HG02943 (cell line): ENCODE data around the gene ALS2.
"Not testable (repeated sequence)": the region's sequence is repeated elsewhere in the genome, so short reads cannot be mapped to it uniquely, and the experiment has no call there.

ENCODE experiments used
- ATAC-seq: cut with Tn5 transposase; IDR thresholded peaks from one replicate; pipeline ENCODE4 v1.9.1; 2021; ENCODE audit warnings: mild to moderate bottlenecking, low read depth, moderate library complexity; ENCODE audit not compliant: unreplicated experiment

Gene ALS2

DNA sequence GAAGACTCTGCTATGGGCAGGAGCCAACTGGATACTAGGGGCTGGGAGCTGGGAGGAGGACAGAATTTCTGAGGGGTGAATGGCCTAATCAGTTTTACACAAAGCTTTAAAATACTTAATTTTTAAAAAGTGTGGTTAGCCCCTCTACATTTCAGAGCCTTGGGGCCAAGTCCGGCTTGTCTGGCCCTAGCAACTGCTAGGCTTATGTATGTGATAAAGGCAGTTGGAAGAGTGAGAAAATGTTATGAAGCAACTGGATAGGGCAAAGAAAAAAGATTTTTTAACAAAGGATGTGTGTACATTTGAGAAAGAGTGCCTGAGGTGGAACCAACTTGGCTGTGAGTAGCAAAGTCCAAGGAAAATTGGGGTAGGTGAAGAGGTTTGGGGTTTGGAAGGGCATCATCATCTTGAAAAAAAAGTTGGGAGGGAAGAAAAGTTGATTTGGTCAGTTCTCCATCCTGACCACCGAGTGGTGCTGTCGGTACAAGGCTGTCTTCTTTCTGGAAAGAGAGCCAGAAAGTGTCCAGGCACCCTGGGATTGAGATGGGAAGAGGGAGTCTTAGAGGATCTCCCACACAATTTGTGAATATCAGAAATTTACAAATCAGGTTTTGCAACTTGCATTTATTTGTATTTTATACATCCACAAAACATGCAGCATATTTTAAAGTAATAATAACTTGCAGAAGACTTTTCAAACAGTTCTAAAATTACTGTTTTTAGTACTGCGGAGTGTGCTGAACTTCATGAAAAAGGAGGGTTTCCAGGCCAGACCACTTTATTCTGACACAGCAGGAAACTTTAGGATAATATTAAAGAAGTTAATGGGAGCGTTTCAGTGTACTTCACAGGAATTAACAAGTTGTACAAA, 15.1 kb upstream of the ALS2 start:
- no peak for ATAC-seq

DNA sequence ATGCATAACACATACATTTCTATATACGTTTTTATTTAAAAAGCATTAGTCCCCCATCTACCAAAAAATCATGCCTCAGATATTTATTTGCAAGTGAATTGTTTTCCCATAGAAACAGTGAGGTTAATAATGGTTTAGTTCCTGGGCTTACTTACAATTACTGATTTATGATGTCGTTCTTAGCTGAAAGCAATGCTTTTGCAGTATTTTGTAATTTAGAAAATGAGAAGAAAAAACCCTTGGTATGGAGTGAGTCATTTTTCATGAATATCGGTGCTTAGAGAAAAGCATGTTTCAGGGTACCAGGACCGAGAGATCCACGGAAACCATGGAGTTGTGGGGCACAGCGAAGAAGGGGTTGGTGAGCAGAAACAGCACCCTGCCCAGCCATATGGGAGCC, 13.6 kb upstream of the ALS2 start:
- ATAC-seq: no peak

DNA sequence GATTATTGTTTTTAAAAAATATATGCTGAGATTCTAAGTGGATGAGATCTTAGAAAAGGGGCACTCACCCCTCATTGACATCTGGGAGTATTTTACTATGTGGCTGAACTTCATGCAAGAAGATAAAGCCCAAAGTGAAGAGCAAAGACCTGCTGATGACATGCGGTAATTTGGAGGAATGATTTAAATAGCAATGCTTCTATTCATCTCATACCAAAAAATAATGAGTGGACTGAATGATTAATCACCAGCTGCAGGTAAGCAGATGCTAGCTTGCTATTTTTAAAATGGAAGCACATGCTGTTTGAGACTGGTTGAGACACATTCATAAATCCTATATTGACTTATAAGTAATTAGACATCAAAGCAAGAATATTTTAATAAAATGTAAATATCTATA, 12.9 kb upstream of the ALS2 start:
- no peak for ATAC-seq

DNA sequence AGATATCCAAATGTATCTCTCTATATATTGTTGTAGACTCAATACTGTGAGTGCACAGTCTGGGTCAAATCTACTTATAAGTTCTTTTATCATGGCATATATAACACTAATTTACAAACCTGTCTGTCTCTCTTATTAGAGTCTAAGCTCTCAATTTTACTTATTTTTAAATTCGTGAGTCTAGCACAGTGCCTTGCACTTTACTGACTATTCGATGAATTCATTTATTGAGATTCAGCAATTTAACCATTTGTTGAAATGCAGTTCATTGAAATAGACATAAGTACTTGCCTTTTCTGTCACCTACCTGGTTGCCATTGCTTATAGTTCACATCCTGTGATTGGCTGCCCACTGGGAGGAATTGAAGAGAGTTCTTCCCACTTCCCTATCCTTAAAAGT, 10.3 kb upstream of the ALS2 start:
- no peak for ATAC-seq

DNA sequence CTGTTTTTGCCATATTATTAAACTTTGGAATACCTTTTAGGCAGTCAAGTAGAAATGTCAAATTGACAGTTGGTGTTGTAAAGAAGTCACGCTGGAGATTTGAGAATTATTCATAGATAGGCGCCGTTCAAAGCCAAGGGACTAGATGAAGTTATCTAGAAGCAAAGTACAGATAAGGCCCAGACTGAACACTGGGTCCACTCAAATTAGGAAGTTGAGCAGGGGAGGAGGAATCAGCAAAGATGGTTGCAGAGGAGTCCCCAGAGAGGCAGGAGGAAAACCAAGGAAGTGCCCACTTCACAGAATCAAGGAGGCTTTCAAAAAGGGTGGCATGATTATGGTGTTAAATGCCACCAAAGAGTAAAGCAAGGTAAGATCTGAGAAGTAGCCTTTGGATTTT, 9.6 kb upstream of the ALS2 start:
- ATAC-seq: no peak

DNA sequence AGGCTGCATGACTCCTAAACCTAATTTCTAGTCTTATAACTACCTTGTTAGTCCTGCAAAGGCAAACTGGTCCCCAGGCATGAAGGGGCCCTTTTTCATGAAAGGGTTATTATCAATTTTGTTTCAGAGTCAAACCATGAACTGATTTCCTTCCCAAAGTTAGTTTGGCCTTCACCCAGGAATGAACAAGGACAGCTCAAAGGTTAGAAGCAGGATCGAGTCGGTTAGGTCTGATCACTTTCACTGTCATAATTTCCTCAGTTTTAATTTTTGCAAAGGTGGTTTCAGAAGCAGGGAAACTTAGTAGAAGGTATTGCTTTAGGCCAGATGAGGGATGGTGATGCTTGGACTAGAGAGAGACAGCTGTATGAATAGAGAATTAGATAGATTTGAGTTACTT, 8.7 kb upstream of the ALS2 start:
- ATAC-seq: no peak

DNA sequence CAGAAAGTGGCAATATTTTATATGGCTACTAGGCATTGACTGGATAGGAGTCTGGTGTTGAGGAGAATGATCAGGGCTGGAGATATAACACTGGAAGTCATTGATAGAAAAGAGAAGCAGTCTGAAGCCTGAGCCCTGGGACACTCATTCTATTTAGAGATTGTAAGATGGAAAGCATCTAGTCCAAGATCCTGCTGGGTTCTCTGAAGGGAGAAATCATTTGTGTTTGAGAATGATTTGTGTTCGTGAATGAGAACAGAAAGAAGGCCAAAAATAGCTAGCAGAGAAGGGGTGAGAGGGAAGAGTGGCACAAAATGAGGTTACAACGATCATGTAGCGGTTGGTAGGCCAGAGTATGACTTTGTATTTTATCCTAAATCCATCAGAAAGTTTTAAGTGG, 7.6 kb upstream of the ALS2 start:
- ATAC-seq: no peak

DNA sequence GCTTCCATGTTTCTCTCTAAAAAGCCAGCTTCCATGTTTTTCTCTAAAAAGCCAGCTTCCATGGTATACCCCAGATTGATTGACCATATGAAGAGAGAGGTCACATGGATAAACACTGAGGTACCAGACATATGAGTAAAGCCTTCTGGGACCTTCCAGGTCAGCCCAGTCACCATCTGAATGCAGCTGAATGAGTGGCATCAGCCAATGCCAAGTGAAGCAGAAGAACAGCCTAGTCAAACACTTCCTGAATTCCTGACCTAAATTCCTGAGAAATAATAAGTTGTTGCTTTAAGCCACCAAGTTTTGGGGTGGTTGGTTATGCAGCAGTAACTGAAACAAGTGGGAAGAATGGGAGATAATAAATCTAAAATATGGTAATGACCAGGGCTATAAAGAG, 5.7 kb upstream of the ALS2 start:
- no peak for ATAC-seq

DNA sequence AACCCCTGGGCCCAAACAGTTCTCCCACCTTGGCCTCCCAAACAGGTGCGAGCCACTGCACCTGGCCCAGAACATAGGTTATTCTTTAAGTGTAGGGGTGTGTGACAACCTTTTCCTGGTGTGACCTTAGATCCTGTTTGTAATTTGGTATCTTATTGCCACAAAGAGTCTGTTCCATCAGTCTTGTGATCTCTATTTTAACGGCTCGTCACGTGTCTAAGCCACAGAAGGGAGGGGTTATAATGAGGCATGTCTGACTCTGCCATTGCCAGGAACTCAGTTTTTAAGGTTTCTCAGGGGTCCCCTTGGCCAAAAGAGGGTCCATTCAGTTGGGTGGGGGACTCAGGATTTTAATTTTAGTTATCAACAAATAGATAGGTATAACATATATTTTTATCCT, 4.4 kb upstream of the ALS2 start:
- no peak for ATAC-seq

DNA sequence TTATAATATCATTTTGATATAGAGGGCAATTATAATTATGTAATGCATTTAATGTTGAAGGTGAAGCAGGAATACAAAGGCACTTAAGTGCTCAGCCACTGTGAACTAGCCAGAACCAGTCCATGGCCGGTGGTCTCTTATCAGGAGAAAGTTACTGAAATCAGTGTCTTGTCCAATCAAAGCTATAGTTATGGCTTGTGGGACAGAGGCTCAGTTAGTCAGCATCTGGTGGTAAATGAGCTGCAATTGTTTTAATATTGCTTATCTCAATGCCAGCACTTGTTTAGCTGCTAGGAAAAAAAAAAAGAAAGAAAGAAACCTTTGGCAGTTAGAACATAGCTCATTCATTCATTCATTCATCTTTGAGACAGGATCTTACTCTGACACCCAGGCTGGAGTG, 3.8 kb upstream of the ALS2 start:
- no peak for ATAC-seq

DNA sequence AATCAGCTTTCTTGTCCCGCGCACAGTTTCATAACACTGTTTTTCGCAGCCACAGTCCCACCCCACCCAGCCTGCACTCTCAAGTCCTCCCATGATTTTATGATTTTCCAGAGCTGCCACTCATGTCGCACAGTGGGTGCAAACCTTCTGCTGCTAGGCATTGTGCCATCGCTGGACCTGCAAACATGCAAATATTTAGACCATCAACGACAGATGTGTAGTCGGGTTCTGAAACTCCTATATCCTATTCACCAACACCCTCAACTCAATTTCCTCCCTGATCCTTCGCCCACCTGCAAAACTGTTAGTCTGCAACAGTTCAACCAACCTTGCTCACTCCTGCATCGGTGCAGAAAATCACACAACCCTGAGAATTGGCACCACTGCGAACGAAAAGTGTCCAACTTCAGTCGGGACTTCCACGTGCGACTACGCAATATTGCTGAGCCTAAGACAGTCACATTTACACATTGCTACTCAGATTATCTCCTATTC, 871 bp upstream of the ALS2 start:
- ATAC-seq: no peak

DNA sequence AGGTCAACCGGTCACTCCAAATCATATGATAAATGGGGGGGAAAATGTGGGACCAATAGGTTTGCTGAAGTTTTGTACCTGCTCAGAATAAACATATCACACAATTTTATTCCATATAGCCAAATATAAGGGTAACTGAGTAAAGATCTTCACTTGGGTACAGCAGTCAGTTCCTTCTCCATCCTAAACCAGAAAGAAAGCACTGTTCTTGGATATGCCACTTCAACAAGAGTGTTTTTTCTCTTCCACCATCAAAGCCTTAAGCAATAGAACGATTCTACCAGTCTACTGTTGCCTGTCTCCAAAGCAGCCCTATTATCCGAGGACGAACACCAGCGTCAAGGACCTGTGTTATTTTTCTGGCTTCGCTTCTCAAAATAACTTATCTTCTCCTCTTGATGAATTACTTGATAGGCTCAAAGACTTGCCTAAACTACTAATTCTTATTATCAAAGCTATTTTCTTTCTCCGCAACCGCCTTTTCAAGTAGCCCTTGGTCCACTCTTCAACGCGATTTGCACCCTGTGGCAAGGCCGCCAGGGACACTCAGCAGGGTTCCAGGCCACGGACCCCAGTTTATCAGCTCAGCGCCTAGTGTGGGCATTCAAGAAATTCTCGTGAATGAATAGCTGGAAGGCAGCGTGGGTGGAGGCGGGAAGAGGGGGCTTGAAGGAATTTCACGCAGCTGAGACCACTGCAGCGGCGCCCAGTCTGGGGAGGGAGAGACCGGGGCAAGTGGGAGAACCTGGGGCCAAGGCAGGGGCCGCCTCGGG, 646 bp downstream of the ALS2 start:
- no peak for ATAC-seq

DNA sequence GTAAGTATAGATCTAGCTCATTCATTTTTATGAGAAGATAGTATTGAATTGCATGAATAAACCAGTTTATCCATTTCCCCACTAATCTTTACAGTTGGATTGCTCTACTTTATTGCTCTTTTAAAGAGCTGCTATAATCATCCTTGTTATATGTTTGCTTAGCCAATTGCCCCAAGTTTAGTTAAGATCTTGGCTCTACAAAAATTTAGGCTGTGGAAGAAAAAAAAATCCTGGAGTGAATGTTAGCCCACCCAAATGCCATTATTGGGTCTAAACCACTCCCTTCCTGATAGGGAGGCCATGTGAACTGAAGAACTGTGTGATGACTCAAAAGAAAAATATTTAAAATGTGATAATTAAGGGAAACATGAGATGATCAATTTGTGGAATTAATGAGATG, 2.9 kb downstream of the ALS2 start:
- no peak for ATAC-seq

DNA sequence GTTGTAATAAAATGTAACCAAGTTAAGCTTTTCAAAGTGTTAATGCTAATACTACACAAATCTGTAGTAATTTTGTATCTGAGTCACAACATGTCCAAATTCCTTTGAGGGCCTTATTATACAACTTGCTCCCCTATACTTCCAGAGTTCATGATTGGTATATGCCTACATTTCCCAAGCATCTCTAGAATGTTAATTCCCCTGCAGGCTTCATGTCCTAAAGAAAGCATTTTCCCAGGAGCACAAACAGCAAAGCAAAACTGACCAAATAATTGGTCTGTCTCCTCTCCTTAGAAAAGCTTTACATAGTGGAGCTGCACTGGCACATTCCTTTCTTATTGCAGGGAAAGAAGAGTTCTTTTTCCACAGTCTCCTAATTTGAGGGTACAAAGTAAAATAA, 3.7 kb downstream of the ALS2 start:
- no peak for ATAC-seq

DNA sequence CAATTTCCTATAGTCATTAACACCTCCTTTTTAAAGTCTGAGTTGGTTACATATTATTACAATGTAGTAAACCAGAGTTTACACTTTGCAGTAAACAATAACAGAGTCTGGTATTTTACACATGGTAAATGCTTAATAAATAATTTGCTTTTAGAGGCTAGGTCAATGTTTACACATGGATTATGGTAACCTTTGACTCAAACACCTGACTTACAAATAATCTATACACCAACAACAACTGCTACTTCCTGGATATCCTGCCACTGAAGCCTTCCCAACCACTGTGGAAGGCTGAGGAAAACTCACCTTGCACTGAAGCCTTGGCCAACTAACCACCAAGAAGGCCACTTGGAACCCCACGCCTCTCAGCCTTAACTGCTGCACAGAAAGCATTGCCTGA, 5.4 kb downstream of the ALS2 start:
- ATAC-seq: no peak

DNA sequence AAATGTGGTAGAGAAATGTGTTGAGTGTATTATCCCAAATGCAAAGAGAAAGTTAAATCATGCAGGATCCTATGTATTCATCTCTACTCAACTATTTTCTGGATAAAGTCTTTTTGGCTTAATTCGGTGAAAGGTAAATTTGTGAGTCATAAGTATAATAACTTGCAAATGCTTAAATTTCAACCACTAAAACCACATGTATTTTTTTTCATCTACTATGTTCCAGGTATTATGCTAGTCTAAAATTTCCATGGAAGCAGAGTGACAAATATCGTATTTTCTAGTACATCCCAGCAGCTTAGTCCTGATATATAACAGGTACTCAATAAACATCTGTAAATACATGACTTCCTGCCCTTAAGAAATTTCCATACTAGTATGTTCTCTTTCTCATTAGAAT, 6.2 kb downstream of the ALS2 start:
- ATAC-seq: no peak

DNA sequence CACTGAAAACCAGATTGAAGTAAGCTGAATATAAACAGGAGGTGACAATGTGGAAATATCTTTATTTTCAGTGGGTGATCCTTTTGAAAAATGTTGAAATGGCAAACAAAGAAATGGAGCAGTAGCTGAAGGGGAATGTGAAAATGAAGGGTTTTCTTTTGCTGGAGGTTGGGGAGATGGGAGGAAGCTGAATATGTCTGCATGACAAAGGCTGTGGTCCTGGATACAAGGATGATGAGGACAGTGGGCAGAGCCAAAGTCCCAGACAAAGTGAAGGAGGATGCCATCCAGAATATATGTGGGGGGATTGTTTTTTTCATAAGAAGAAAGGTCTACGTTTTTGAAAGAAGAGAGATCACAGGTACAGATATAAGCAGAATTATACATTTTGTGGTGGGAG, 6.7 kb downstream of the ALS2 start:
- no peak for ATAC-seq

DNA sequence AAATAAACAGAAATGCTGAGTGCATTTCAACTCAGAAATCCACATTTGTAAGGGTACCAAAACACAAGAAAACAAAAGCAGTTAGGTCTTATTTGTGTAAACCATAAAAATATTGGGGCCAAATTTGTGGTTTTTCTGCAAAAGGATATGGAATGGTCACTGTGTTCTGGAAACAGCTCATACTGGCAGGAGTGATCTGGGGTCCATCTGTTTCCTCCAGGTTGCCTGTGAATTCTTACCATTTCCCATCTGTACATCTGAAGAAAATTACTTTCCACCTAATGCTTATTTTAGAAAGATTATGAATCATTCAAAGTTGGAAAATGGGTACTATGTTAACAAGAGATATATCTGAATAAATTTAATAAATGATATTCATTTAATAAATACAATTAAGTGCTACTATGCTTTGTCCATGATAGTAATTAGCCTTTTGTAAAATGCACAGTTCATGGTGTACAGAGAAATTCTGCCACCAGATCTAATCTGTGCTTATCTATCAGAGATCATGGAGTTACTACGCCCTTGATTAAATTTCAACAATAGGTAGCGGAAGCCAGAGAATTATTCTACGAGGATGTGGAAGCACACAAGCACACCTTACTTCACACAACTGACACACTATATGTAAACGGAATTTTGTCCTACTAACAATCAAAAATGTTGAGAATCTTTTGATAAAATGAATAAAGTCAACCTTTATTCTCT, 10.9 kb downstream of the ALS2 start:
- no peak for ATAC-seq

DNA sequence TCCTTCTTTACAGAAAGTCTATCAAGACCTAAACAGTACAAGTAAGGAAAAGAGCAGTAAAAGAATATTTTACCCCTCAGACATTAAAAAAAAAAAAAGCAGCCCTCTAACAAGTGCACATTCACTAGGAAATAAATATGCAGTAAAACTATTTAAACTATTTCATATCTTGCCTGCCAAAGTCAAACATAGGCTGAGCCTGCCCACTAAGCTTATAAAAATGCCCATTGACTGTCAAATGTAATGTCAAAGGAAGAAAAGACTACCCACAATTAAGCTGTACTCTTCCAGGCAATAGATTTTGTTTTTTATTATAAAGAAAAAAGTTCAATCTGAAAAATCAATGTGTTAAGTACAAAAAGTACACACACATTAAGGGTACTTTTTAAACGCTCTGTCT, 11.8 kb downstream of the ALS2 start:
- ATAC-seq: no peak

DNA sequence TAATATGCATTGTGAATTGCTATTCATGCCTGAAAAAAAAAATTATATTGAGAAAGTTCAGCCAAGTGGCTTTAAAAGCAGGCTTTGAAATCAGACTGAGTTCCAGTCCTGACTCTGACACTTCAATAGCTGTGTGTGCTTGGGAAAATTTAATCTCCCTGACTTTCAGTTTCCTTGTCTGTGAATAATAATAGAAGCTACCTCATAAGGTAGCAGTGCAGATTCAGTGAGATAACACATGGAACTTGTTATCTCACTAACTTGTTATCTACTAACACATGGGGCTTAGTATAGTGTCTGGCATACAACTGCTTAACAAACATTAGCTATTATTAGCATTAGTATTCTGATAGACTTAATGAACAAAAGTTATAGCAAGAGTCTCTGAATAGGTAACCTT, 14.9 kb downstream of the ALS2 start:
- ATAC-seq: no peak

DNA sequence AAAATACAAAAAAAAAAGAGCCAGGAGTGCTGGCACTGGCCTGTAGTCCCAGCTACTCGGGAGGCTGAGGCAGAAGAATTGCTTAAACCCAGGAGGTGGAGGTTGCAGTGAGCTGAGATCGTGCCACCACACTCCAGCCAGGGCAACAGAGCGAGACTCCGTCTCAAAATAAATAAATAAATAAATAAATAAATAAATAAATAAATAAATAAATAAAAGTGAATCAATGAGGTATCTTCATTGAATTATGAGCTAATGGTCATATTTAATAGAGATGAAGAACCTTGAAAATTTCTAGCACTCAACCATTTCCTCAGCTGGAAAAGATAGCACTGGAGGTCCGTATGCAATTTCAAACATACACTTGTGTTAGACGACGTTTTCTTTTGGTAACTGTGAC, 16.3 kb downstream of the ALS2 start:
- not testable (repeated sequence) for ATAC-seq
